HL-60 (cell line): ENCODE data around the gene ADAM11.

ENCODE experiments used
- DNase-seq, 2 experiments: peaks; one replicate each; pipeline ENCODE4 v3.0.0-alpha.2; 2010 to 2020; ENCODE audit warnings: low read depth in 1 of 2, low spot score in 1 of 2
- H3K27ac ChIP-seq: fragments of 250-450 bp; sonication (Bioruptor Pico); replicated peaks from 2 replicates; pipeline ENCODE4 v1.5.1; 2020; ENCODE audit warnings: mild to moderate bottlenecking, moderate library complexity
- H3K27me3 ChIP-seq: fragments of 250-450 bp; sonication (Bioruptor Pico); 2 replicates; pipeline ENCODE4 v1.5.1; 2021; ENCODE audit warnings: mild to moderate bottlenecking, moderate library complexity; ENCODE audit not compliant: insufficient read depth, poor library complexity, severe bottlenecking
- H3K4me3 ChIP-seq: replicated peaks from 2 replicates; pipeline ENCODE4 v1.5.1; 2011; ENCODE audit warnings: mild to moderate bottlenecking, control low read depth, low read length; ENCODE audit not compliant: insufficient read depth
- GABPA ChIP-seq: IDR thresholded peaks from 2 replicates; pipeline ENCODE4 v1.6.1; 2012; ENCODE audit warnings: low read depth
- POLR2AphosphoS5 ChIP-seq: IDR thresholded peaks from 2 replicates; pipeline ENCODE4 v1.6.1; 2012; ENCODE audit warnings: low read depth
- SPI1 ChIP-seq: IDR thresholded peaks from 2 replicates; pipeline ENCODE4 v1.6.1; 2012; ENCODE audit warnings: low read depth, mild to moderate bottlenecking, borderline replicate concordance
- TF ChIP-seq, protein P1 (sequence below): IDR thresholded peaks from 2 replicates; pipeline ENCODE4 v1.6.1; 2012; ENCODE audit warnings: low read depth; ENCODE audit not compliant: insufficient replicate concordance
- TF ChIP-seq, protein P2 (sequence below): IDR thresholded peaks from one replicate; pipeline ENCODE4 v1.5.1; 2011; ENCODE audit warnings: low read length, control low read depth, inconsistent platforms; ENCODE audit not compliant: insufficient read depth

The ADAM11 gene

DNA sequence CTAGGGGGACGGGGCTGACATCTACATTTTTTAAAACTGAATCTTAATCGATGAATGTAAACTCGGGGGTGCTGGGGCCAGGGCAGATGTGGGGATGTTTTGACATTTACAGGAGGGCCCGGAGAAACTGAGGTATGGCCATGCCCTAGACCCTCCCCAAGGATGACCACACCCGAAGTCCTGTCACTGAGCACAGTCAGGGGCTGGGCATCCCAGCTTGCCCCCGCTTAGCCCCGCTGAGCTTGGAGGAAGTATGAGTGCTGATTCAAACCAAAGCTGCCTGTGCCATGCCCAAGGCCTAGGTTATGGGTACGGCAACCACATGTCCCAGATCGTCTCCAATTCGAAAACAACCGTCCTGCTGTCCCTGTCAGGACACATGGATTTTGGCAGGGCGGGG is 21.4 kb downstream of the ADAM11 start:
- Histone ChIP-seq H3K4me3 (no peak overlapping the region), H3K27ac (no peak overlapping the region), H3K27me3 (no peaks in the 10 kb centered on the region)
- no peak for TF ChIP-seq POLR2AphosphoS5
- no peak for DNase-seq

DNA sequence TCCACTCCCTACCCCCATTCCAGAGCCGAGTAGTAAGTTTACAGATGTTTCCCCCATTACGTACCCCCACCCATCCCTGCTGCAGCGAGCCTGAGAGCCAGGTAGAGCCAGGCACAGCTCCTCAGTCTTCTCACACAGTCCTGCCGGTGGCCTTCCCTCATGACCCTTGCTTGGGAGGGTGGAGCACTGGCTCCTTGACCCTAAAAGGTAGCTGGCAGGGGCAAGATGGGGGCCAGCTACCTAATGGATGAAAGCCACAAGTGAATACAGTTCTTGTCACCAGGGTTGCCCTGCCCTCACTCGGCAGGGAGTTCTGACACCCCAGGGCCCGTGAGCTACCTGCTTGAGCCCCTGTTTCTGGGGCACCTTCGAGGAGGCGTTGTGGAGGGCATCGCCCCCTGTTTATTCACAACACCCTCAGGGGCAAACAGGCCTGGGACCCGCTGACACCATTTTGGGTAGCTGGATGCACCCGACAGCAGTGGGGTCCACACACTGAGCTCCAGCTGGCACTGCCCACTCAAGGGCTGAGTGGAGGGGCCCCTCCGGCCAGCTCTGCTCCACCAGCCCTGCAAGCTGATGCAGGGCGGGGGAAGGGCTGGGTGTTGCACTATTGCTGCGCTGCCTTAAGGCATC is 22.2 kb downstream of the ADAM11 start:
- TF ChIP-seq, protein P1, sequence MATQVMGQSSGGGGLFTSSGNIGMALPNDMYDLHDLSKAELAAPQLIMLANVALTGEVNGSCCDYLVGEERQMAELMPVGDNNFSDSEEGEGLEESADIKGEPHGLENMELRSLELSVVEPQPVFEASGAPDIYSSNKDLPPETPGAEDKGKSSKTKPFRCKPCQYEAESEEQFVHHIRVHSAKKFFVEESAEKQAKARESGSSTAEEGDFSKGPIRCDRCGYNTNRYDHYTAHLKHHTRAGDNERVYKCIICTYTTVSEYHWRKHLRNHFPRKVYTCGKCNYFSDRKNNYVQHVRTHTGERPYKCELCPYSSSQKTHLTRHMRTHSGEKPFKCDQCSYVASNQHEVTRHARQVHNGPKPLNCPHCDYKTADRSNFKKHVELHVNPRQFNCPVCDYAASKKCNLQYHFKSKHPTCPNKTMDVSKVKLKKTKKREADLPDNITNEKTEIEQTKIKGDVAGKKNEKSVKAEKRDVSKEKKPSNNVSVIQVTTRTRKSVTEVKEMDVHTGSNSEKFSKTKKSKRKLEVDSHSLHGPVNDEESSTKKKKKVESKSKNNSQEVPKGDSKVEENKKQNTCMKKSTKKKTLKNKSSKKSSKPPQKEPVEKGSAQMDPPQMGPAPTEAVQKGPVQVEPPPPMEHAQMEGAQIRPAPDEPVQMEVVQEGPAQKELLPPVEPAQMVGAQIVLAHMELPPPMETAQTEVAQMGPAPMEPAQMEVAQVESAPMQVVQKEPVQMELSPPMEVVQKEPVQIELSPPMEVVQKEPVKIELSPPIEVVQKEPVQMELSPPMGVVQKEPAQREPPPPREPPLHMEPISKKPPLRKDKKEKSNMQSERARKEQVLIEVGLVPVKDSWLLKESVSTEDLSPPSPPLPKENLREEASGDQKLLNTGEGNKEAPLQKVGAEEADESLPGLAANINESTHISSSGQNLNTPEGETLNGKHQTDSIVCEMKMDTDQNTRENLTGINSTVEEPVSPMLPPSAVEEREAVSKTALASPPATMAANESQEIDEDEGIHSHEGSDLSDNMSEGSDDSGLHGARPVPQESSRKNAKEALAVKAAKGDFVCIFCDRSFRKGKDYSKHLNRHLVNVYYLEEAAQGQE: no peak
- TF ChIP-seq GABPA (no peak), POLR2AphosphoS5 (no peak), SPI1 (no peak)
- TF ChIP-seq, protein P2, sequence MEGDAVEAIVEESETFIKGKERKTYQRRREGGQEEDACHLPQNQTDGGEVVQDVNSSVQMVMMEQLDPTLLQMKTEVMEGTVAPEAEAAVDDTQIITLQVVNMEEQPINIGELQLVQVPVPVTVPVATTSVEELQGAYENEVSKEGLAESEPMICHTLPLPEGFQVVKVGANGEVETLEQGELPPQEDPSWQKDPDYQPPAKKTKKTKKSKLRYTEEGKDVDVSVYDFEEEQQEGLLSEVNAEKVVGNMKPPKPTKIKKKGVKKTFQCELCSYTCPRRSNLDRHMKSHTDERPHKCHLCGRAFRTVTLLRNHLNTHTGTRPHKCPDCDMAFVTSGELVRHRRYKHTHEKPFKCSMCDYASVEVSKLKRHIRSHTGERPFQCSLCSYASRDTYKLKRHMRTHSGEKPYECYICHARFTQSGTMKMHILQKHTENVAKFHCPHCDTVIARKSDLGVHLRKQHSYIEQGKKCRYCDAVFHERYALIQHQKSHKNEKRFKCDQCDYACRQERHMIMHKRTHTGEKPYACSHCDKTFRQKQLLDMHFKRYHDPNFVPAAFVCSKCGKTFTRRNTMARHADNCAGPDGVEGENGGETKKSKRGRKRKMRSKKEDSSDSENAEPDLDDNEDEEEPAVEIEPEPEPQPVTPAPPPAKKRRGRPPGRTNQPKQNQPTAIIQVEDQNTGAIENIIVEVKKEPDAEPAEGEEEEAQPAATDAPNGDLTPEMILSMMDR: no peak
- Histone ChIP-seq H3K27ac (no peak overlapping the region), H3K4me3 (no peak overlapping the region), H3K27me3 (no peaks in the 10 kb centered on the region)
- DNase-seq: no peak

DNA sequence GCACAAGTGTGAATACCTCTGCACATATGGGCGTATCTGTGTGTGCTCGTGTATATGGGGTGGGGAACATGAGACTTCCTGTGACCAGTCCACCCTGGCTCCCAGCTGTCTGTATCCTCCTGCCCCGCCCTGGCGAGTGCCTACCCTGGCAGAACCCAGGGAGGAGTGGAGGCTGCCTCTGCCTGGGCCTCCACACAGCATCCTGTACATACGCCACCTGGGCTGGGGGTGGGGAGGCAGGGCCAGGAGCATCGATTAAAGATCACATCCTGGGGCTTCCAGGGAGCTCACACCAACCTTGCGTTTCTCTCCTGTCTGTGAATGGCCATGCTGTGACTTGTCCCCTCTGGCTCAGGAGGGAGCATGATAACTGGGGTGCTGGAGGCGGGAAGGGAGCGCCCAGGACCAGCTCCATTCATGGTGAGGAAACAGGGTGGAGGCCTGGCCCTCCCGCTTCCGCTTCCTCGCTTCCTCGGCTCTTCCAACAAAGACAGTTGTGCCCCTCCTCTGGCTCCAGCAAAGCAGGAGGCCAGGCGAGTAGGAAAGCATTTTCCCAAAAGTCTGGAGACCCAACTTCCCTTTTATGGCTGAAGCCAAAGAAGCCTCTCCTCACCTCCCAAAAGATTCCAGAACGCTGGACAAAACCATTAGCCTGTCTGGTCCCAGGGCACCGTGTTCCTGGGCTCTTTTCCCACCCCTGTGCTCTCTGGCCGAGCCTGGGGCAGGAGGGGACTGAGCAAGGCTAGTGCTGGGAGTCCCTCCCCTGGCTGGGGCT is 22.9 kb downstream of the ADAM11 start:
- Histone ChIP-seq H3K27ac (no peak overlapping the region), H3K27me3 (no peaks in the 10 kb centered on the region), H3K4me3 (no peak overlapping the region)
- TF ChIP-seq GABPA (no peak), SPI1 (no peak), POLR2AphosphoS5 (no peak)
- TF ChIP-seq, protein P1: no peak
- TF ChIP-seq, protein P2: no peak
- DNase-seq: no peak

DNA sequence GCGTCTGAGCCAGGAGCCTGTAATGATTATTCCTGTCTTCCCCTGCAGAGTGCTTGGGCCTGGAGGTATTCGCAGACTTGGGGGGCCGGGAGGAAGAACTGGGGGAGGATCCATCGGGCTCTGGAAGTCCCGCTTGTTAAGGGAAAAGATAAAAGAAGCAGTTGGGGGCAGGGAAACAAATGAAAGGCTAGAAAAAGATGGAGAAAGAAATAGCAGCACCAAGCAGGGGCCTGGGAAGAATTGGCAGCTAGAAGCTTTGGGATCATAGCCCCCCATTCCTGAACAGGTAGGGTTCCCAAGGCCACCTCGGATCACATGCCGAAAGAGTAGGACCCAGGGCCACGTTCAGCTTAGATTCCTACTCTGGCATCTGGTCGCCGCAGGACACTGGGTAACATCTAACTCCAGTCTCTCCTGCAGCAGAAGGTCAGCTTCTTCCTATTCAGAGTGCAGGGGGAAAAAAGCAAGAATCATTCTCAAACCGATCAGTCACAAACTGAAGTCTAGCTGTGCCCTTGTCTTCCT is 23.6 kb downstream of the ADAM11 start:
- H3K27ac ChIP-seq: no peak overlapping the region
- H3K27me3 ChIP-seq: no peaks in the 10 kb centered on the region
- TF ChIP-seq GABPA: no peak
- DNase-seq: no peak
- H3K4me3 ChIP-seq: no peak overlapping the region
